A673 (cell line): ENCODE data around the gene CUL7. TPM values are rescaled to one million over a fixed set of nuclear protein-coding genes. Genes with fewer than 3 reads are reported as not detected.

Experiments used
- BruUV-seq: library from RNA; stranded (reverse); fragments of 400-500 nt; replicated peaks from 2 replicates; lab custom pipeline; 2021; lab: Mats Ljungman, UMichigan
- CTCF ChIA-PET: fragments of 300-600 bp; sonication (Branson Sonifier 250); formaldehyde crosslinking; loops from one replicate; lab custom pipeline; 2022; ENCODE audit warnings: antibody characterized with exemption; lab: Charles Lee
- POLR2A ChIA-PET: fragments of 300-600 bp; sonication (Branson Sonifier 250); formaldehyde crosslinking; loops from one replicate; lab custom pipeline; 2022; ENCODE audit warnings: antibody characterized with exemption; ENCODE audit not compliant: low non-redundant PET; lab: Charles Lee
- DNase-seq: peaks from one replicate; pipeline ENCODE4 v3.0.0-alpha.2; 2015; ENCODE audit warnings: low spot score
- H3K27ac ChIP-seq: fragments of 200-600 bp; sonication (generic); 2 replicates; pipeline ENCODE4 v1.5.1; 2016; ENCODE audit warnings: mixed run types, low read depth, mild to moderate bottlenecking, mixed read lengths, antibody characterized with exemption, low read length; ENCODE audit not compliant: poor library complexity, severe bottlenecking
- H3K27me3 ChIP-seq: fragments of 200-600 bp; sonication (generic); replicated peaks from 2 replicates; pipeline ENCODE4 v1.6.1; 2017; ENCODE audit warnings: mixed run types, low read depth, mild to moderate bottlenecking, mixed read lengths, antibody characterized with exemption, low read length; ENCODE audit not compliant: insufficient read depth, poor library complexity
- H3K36me3 ChIP-seq: fragments of 200-600 bp; sonication (generic); 2 replicates; pipeline ENCODE4 v1.6.1; 2016; ENCODE audit warnings: mixed run types, mild to moderate bottlenecking, mixed read lengths, antibody characterized with exemption, low read length; ENCODE audit not compliant: insufficient read depth, poor library complexity, severe bottlenecking
- H3K4me1 ChIP-seq: fragments of 200-600 bp; sonication (generic); 2 replicates; pipeline ENCODE4 v1.6.1; 2017; ENCODE audit warnings: mixed run types, mild to moderate bottlenecking, mixed read lengths, antibody characterized with exemption, low read length; ENCODE audit not compliant: insufficient read depth, poor library complexity, severe bottlenecking
- H3K4me3 ChIP-seq: fragments of 200-600 bp; sonication (generic); 2 replicates; pipeline ENCODE4 v1.5.1; 2016; ENCODE audit warnings: low read depth, mixed run types, mild to moderate bottlenecking, mixed read lengths, low read length; ENCODE audit not compliant: poor library complexity, severe bottlenecking
- H3K9me3 ChIP-seq: fragments of 200-600 bp; sonication (generic); 2 replicates; pipeline ENCODE4 v1.6.1; 2016; ENCODE audit warnings: mixed run types, low read depth, mild to moderate bottlenecking, mixed read lengths, antibody characterized with exemption, low read length; ENCODE audit not compliant: poor library complexity, severe bottlenecking
- EZH2 ChIP-seq: fragments of 200-600 bp; sonication (generic); IDR thresholded peaks from 2 replicates; pipeline ENCODE4 v1.6.1; 2017; ENCODE audit warnings: borderline replicate concordance, low read depth, mild to moderate bottlenecking, mixed read lengths, antibody characterized with exemption, low read length; ENCODE audit not compliant: poor library complexity, severe bottlenecking
- intact Hi-C: fragments of 100-400 bp; cut with micrococcal nuclease; formaldehyde crosslinking; loops from one replicate; pipeline ENCODE4 v1.10.0; 2022; ENCODE audit not compliant: unreplicated experiment
- total RNA-seq: library from RNA; stranded (reverse); gene quantifications from 2 replicates; pipeline ENCODE4 v1.2.3, GENCODE V29; 2021
- TF ChIP-seq, protein P1 (sequence below): fragments of 300-800, 200-600 bp; sonication (generic); conservative IDR thresholded peaks from 2 replicates; pipeline ENCODE4 v1.5.1; 2017; ENCODE audit warnings: low read depth, mild to moderate bottlenecking, antibody characterized with exemption, low read length, moderate library complexity, mixed read lengths

The CUL7 gene
- total RNA-seq, 1 experiment from 2014 or later: 29.4 TPM

DNA sequence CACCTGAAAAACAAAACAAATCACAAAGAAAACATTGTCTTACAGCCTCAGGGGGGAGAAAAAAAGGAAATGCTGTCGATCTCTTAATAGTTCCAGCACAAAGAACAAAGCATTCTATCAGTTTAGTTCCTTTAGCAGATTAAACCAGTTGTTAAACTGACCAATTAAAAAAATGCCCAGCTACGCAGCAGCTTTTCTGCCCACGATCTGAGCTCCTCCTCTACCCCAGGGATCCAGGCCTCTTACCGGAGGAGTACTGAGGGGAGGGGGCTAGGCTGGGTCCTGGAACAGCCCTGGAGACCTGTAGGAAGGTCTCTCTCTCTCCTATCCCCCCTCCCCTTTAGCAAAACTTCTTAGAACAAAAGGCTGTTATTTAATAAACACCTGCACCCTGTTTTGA, 35.8 kb upstream of the CUL7 start:
- H3K4me3 ChIP-seq: no peak overlapping the region
- H3K27ac ChIP-seq: peak overlapping the region; percentile 55
- BruUV-seq: no TSS peak
- intact Hi-C loops: no loop called here
- H3K4me1 ChIP-seq: peaks cover 35% of the 10 kb centered on the region
- no peak for TF ChIP-seq EZH2
- TF ChIP-seq, protein P1, sequence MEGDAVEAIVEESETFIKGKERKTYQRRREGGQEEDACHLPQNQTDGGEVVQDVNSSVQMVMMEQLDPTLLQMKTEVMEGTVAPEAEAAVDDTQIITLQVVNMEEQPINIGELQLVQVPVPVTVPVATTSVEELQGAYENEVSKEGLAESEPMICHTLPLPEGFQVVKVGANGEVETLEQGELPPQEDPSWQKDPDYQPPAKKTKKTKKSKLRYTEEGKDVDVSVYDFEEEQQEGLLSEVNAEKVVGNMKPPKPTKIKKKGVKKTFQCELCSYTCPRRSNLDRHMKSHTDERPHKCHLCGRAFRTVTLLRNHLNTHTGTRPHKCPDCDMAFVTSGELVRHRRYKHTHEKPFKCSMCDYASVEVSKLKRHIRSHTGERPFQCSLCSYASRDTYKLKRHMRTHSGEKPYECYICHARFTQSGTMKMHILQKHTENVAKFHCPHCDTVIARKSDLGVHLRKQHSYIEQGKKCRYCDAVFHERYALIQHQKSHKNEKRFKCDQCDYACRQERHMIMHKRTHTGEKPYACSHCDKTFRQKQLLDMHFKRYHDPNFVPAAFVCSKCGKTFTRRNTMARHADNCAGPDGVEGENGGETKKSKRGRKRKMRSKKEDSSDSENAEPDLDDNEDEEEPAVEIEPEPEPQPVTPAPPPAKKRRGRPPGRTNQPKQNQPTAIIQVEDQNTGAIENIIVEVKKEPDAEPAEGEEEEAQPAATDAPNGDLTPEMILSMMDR: no peak
- DNase-seq: no peak
- no peaks in the 10 kb centered on the region for H3K27me3 ChIP-seq
- no peaks in the 10 kb centered on the region for H3K9me3 ChIP-seq
- ChIA-PET POLR2A (interaction anchor here (0.6 kb wide), 1 partner anchor 10 kb away, joined by 4 read pairs; no protein-coding TSS in a partner anchor), CTCF (no interaction called here)
- no peaks in the 10 kb centered on the region for H3K36me3 ChIP-seq

DNA sequence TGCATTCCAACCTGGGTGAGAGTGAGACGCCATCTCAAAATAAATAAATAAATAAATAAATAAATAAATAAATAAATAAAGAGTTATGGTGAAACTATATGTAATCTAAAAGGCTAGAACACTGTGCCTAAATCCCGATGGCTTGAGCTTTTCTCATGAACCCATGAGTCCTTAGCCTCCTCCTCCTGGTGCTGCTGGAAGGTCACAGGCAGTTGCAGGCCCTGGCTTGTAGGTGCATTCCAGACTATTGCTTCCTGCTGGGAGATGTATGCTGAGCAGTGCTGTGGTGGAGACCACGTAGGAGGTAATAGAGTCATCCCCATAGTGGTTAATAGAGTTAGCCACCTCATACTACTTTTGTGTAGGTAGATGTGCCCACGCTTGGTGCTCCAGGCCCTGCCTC, 35.0 kb upstream of the CUL7 start:
- Histone ChIP-seq H3K36me3 (no peaks in the 10 kb centered on the region), H3K9me3 (no peaks in the 10 kb centered on the region), H3K27ac (no peak overlapping the region), H3K4me1 (peaks cover 35% of the 10 kb centered on the region), H3K27me3 (no peaks in the 10 kb centered on the region), H3K4me3 (no peak overlapping the region)
- DNase-seq: no peak
- ChIA-PET CTCF (no interaction called here), POLR2A (no interaction called here)
- BruUV-seq: no TSS peak
- TF ChIP-seq EZH2: no peak
- TF ChIP-seq, protein P1: no peak
- intact Hi-C loops: no loop called here

DNA sequence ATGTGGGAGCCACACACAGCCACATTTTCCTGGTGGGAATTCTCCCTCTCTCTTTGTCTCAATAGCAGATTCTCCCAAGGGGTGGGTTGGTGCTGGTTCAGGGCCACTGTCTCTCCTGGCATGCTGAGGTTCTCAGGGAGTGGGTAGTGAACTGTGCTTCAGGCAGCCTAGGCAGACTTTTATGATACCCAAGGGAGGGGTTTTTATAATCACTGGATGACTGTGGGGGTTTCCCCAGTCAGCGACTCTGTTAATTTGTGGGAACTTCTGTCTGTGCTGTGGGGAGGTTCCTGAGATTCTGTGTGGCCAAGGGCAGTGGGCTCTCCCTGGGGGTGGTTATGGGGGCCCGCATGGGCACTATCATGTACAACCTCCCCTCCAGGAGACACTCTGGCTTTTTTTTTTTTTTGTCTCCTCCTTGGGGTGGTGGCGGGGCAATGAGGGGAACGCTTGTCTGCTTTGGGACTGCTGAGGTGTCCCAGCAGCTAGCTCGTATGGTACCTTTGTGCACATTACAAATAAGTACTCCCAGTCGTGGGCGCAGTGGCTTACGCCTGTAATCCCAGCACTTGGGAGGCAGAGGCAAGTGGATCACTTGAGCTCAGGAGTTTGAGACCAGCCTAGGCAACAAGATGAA, 32.5 kb upstream of the CUL7 start:
- no peaks in the 10 kb centered on the region for H3K27me3 ChIP-seq
- no peaks in the 10 kb centered on the region for H3K36me3 ChIP-seq
- no peak overlapping the region for H3K4me3 ChIP-seq
- DNase-seq: peak; percentile 70
- TF ChIP-seq EZH2: no peak
- TF ChIP-seq, protein P1: no peak
- ChIA-PET POLR2A (no interaction called here), CTCF (no interaction called here)
- H3K9me3 ChIP-seq: no peaks in the 10 kb centered on the region
- peaks cover 35% of the 10 kb centered on the region for H3K4me1 ChIP-seq
- no TSS peak for BruUV-seq
- intact Hi-C loops: no loop called here
- H3K27ac ChIP-seq: peak overlapping the region; percentile 29
